Breast epithelium (tissue), 4 donors: ENCODE results near the gene PIN1. TPM values are rescaled to one million over a fixed set of nuclear protein-coding genes. Genes with fewer than 3 reads are reported as not detected.
"Not testable (repeated sequence)": the region's sequence is repeated elsewhere in the genome, so short reads cannot be mapped to it uniquely, and the experiment has no call there.

Experiments used
- DNase-seq, 2 donors: peaks; one replicate each; pipeline ENCODE4 v3.0.0-alpha.2; 2019; ENCODE audit warnings: low spot score in 2 of 2
- H3K27ac ChIP-seq, 2 donors: fragments of 200-600 bp; sonication (generic) in 1 of 2; one replicate each; pipeline ENCODE4 v1.5.1; 2016 to 2019; ENCODE audit warnings: mild to moderate bottlenecking in 1 of 2
- H3K27me3 ChIP-seq, 2 donors: fragments of 200-600 bp; sonication (generic) in 1 of 2; one replicate each; pipeline versions ENCODE4 v1.5.1 to v1.6.0; 2017 to 2019; ENCODE audit warnings: control low read depth in 1 of 2, mild to moderate bottlenecking in 1 of 2
- H3K36me3 ChIP-seq: fragments of 200-600 bp; one replicate; pipeline ENCODE4 v1.5.1; 2019
- H3K4me1 ChIP-seq, 2 donors: fragments of 200-600 bp; sonication (generic); one replicate each; pipeline ENCODE4 v1.5.1; 2016 to 2019; ENCODE audit warnings: control low read depth in 1 of 2
- H3K4me3 ChIP-seq, 3 donors: fragments of 200-600 bp; sonication (generic); 1 replicate in 2 of 3; 2 replicates in 1 of 3; pipeline ENCODE4 v1.5.1; 2016 to 2019; ENCODE audit warnings: mild to moderate bottlenecking in 3 of 3, moderate library complexity in 2 of 3
- H3K9me3 ChIP-seq, 2 donors: fragments of 200-600 bp; sonication (generic) in 1 of 2; one replicate each; pipeline ENCODE4 v1.5.1; 2016 to 2019; ENCODE audit warnings: control low read depth in 1 of 2
- CTCF ChIP-seq, 3 donors: fragments of 450-650 bp; IDR thresholded peaks; one replicate each; pipeline ENCODE4 v1.5.1; 2016 to 2017; ENCODE audit warnings: antibody characterized with exemption in 3 of 3, mild to moderate bottlenecking in 3 of 3, moderate library complexity in 3 of 3
- POLR2A ChIP-seq: fragments of 450-650 bp; IDR thresholded peaks from one replicate; pipeline ENCODE4 v1.6.1; 2016; ENCODE audit warnings: antibody characterized with exemption, mild to moderate bottlenecking, moderate library complexity
- POLR2AphosphoS5 ChIP-seq, 3 donors: sonication (generic); formaldehyde crosslinking; IDR thresholded peaks; one replicate each; pipeline ENCODE4 v1.6.1; 2017; ENCODE audit warnings: antibody characterized with exemption in 3 of 3
- intact Hi-C: fragments of 100-400 bp; cut with DNase I; formaldehyde crosslinking; loops from one replicate; pipeline ENCODE4 v1.15.1; 2023; ENCODE audit warnings: low total_unique reads
- total RNA-seq, 3 donors: library from RNA; depleted of rRNA; stranded (reverse); fragments of >200 nt; gene quantifications; one replicate each; pipeline ENCODE4 v1.1.0, GENCODE V29; 2016

PIN1 gene
- 100 to 1,000 TPM in 1 of 3 donors, 10 to 100 TPM in 2; 71.3 to 114 (median 73.4) TPM for total RNA-seq

DNA sequence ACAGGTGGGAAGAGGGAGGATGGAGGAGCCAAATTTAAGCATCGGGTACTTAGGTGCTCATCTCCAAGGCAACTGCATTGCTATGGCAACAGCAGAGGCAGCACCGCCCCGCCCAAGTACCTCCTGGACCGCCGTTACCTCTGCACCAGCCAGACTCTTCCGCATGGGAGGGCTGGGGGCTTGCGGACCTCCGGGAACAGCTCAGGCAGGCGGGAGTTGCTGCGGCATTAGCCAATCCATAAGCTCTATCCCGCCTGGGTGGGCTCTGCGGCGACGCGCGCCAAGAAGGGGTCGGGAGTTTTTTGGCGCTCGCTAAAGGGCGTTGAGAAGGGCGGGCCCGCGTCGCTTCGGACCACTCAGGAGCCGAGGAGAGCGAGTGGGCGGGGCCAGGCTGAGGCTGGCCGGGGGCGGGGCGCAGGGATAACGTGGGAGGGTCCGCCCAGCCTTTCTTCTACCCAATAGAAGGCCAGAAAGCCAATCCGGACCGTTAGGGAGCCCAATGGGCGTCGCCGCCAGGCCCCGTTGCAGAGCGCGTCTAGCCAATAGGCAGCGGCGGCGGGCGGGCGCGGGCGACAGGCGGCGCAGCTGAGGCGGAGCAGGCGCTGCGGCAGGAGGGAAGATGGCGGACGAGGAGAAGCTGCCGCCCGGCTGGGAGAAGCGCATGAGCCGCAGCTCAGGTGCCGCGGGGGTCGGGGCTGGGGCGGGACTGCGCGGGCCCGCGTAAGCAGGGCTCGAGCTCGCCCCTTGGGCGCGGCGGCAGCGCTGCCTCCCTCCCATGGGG lies at the start of gene PIN1:
Gene PIN1 (plus strand): TSS at position 593 of the 781 bp plus-strand sequence. CDS start 27 bp downstream, at position 620.
- no peaks in the 10 kb centered on the region for H3K27me3 ChIP-seq
- H3K36me3 ChIP-seq, result no peaks in the 10 kb centered on the region
- peak; percentile 99 for DNase-seq
- no peaks in the 10 kb centered on the region for H3K9me3 ChIP-seq
- H3K4me1 ChIP-seq, result peaks cover 8% of the 10 kb centered on the region in 2 donors
- intact Hi-C loops, result no loop called here
- peak within 1 kb of the TSS; percentile 91 to 98 (median 92) for H3K4me3 ChIP-seq
- TF ChIP-seq POLR2A, result no peak
- peak in 2 of 3 donors; percentile 10 to 41 for TF ChIP-seq POLR2AphosphoS5 (IDR thresholded peaks at IDR 0.05)
- TF ChIP-seq CTCF (IDR thresholded peaks at IDR 0.05), result peak in 2 of 3 donors; percentile 25 to 30
- peak within 1 kb of the TSS; percentile 64 to 74 for H3K27ac ChIP-seq

GRCh38 chr19:9785367-9786331 lies 49.5 kb upstream of the PIN1 start:
- peak; percentile 97 to 99 for DNase-seq
- H3K36me3 ChIP-seq, result no peaks in the 10 kb centered on the region
- peak overlapping the region; percentile 61 to 96 (median 62) for H3K4me3 ChIP-seq
- TF ChIP-seq CTCF (IDR thresholded peaks at IDR 0.05) (no peak), POLR2A (peak; percentile 71), POLR2AphosphoS5 (IDR thresholded peaks at IDR 0.05) (peak; percentile 83 to 92 (median 85))
- H3K27me3 ChIP-seq, result no peaks in the 10 kb centered on the region
- peaks cover 0 to 5% of the 10 kb centered on the region in 2 donors for H3K4me1 ChIP-seq
- H3K9me3 ChIP-seq, result no peaks in the 10 kb centered on the region
- intact Hi-C loops, result no loop called here
- peak overlapping the region; percentile 91 to 99 for H3K27ac ChIP-seq

DNA sequence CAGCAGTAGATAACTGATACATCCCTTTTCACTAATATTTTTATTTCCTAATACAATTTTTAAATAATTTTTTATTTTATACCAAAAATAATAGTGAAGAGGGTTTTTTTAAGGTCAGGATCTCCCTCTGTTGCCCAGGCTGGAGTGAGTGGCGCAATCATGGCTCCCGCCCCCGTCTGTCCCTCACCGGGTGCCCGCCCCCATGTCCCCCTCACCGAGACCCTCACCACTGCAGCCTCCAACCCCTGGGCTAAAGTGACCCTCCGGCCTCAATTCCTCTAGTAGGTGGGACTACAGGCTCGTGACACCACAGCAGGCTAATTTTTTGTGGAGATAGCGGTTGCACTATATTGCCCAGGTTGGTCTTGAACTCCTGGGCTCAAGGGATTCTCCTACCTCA lies 48.8 kb upstream of the PIN1 start:
- Histone ChIP-seq H3K36me3 (no peaks in the 10 kb centered on the region), H3K4me3 (peak overlapping the region; percentile 61 to 96 (median 62))
- intact Hi-C loops, result no loop called here

DNA sequence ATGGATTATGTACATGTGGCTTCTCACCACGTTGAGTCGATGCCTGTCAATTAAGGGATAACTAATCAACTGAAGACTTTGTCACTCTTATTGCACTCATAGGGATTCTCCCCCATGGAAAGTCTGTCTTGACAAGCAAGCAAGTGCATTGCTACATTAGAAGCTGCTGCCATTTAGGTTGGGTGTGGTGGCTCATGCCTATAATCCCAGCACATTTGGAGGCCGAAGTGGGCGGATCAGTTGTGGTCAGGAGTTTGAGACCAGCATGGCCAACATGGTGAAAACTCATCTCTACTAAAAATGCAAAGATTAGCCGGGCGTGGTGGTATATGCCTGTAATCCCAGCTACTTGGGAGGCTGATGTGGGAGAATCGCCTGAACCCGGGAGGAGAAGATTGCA lies 48.3 kb upstream of the PIN1 start:
- no peak for DNase-seq
- peak overlapping the region; percentile 91 to 99 for H3K27ac ChIP-seq
- H3K9me3 ChIP-seq, result no peaks in the 10 kb centered on the region
- H3K36me3 ChIP-seq, result no peaks in the 10 kb centered on the region
- no peaks in the 10 kb centered on the region for H3K27me3 ChIP-seq
- peaks cover 0 to 5% of the 10 kb centered on the region in 2 donors for H3K4me1 ChIP-seq
- intact Hi-C loops, result no loop called here
- peak overlapping the region in 2 of 3 donors; percentile 62 to 96 for H3K4me3 ChIP-seq
- TF ChIP-seq CTCF (IDR thresholded peaks at IDR 0.05) (no peak), POLR2AphosphoS5 (IDR thresholded peaks at IDR 0.05) (no peak)

More for the DNA sequence above, 48.8 kb upstream of the PIN1 start:
- H3K4me1 ChIP-seq, result peaks cover 0 to 5% of the 10 kb centered on the region in 2 donors
- H3K27ac ChIP-seq, result peak overlapping the region; percentile 91 to 99
- no peaks in the 10 kb centered on the region for H3K27me3 ChIP-seq
- TF ChIP-seq CTCF (IDR thresholded peaks at IDR 0.05) (no peak), POLR2A (no peak), POLR2AphosphoS5 (IDR thresholded peaks at IDR 0.05) (no peak)
- DNase-seq, result peak in 1 of 2 donors; percentile 22
- no peaks in the 10 kb centered on the region for H3K9me3 ChIP-seq

DNA sequence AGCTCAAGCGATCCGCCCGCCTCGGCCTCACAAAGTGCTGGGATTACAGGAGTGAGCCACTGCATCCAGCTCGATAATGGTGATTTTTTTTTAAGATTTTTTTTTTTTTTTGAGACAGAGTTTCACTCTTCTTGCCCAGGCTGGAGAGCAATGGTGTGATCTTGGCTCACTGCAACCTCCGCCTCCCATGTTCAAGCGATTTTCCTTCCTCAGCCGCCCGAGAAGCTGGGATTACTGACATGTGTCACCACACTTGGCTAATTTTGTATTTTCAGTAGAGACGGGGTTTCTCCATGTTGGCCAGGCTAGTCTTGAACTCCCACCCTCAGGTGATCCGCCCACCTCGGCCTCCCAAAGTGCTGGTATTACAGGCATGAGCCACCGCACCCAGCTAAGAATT lies 46.5 kb upstream of the PIN1 start:
- H3K36me3 ChIP-seq, intact Hi-C loops, H3K27ac ChIP-seq, H3K4me3 ChIP-seq, H3K27me3 ChIP-seq, H3K4me1 ChIP-seq, H3K9me3 ChIP-seq, DNase-seq: not testable (repeated sequence)
